Cardiac fibroblast (primary cell): ENCODE results near the gene FAM149A.
A peak's percentile ranks its signal among the peaks of the same experiment; 100 is the strongest.

Source experiments
- DNase-seq, 2 donors: peaks; one replicate each; pipeline versions ENCODE4 v3.0.0 to v3.0.0-alpha.2; 2010; ENCODE audit warnings: low read depth in 2 of 2
- H3K4me3 ChIP-seq, 2 donors: replicated peaks in 1 of 2; 1 replicate in 1 of 2; 2 replicates in 1 of 2; pipeline ENCODE4 v1.5.1; 2011; ENCODE audit warnings: low read depth in 2 of 2, low read length in 2 of 2, mild to moderate bottlenecking in 2 of 2, moderate library complexity in 1 of 2
- CTCF ChIP-seq: IDR thresholded peaks from one replicate; pipeline ENCODE4 v1.5.1; 2011; ENCODE audit warnings: low read depth, mild to moderate bottlenecking, low read length, inconsistent platforms

Gene FAM149A

GRCh38 chr4:186118582-186118981 is 14.1 kb downstream of the FAM149A start:
- no peak overlapping the region for H3K4me3 ChIP-seq
- DNase-seq, result no peak
- no peak for TF ChIP-seq CTCF

- no peak overlapping the region for H3K4me3 ChIP-seq
- DNase-seq, result no peak
- no peak for TF ChIP-seq CTCF
Observed at GRCh38 chr4:186121057-186121456, 16.6 kb downstream of the FAM149A start.

DNA sequence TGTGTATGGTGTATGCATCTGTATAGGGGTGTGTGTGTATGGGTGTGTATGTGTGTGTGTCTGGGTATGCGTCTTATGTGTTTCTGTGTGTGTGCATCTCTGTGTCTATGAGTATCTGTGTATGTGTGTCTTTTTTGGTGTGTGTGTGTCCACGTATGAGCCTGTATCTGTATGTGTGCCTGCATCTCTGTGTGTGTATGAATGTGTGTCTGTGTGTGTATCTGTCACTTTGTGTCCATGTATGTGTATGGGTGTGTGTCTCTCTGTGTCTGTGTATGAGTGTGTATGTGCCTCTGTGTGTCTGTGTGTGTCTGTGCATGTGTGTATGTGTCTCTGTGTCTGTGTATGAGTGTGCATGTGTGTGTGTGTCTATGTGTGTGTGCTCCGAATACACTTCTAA is 24.3 kb downstream of the FAM149A start:
- DNase-seq, result no peak
- TF ChIP-seq CTCF, result no peak

GRCh38 chr4:186131935-186132334 is 27.4 kb downstream of the FAM149A start:
- DNase-seq, result no peak
- no peak overlapping the region for H3K4me3 ChIP-seq
- TF ChIP-seq CTCF, result no peak

More for the DNA sequence above, 24.3 kb downstream of the FAM149A start:
- no peak overlapping the region for H3K4me3 ChIP-seq

GRCh38 chr4:186132577-186133242 is 28.2 kb downstream of the FAM149A start:
- no peak for TF ChIP-seq CTCF
- no peak overlapping the region for H3K4me3 ChIP-seq
- peak; percentile 54 to 55 for DNase-seq

GRCh38 chr4:186134257-186134656 is 29.8 kb downstream of the FAM149A start:
- TF ChIP-seq CTCF, result no peak
- no peak overlapping the region for H3K4me3 ChIP-seq
- no peak for DNase-seq

GRCh38 chr4:186134861-186135260 is 30.4 kb downstream of the FAM149A start:
- no peak for TF ChIP-seq CTCF
- no peak for DNase-seq
- H3K4me3 ChIP-seq, result no peak overlapping the region
